ENCODE measurements around the gene ACOX1. TPM values are rescaled to one million over a fixed set of nuclear protein-coding genes. Genes with fewer than 3 reads are reported as not detected.

ACOX1 gene
- total and polyA plus RNA-seq, 2 experiments from 2014 or later = 21.3 to 43.0 TPM

- Histone ChIP-seq H3K4me1 (ENCODE audit: low read depth) (no peaks in the 10 kb centered on the region), H3K36me3 (no peaks in the 10 kb centered on the region), H3K9me3 (ENCODE audit: low read depth) (no peaks in the 10 kb centered on the region), H3K27me3 (no peaks in the 10 kb centered on the region), H3K4me3 (no peak overlapping the region), H3K27ac (no peak overlapping the region)
- TF ChIP-seq CTCF (IDR thresholded peaks at IDR 0.05; ENCODE audit: low read depth, low read length) = no peak
- DNase-seq (ENCODE audit: low read depth in 1 of 2, low spot score in 1 of 2) = no peak
Observed at GRCh38 chr17:76007850-76008165, 28.8 kb upstream of the ACOX1 start.

- Histone ChIP-seq H3K36me3 (no peaks in the 10 kb centered on the region), H3K27ac (no peak overlapping the region), H3K9me3 (ENCODE audit: low read depth) (no peaks in the 10 kb centered on the region), H3K4me3 (no peak overlapping the region), H3K27me3 (no peaks in the 10 kb centered on the region), H3K4me1 (ENCODE audit: low read depth) (no peaks in the 10 kb centered on the region)
- TF ChIP-seq CTCF (IDR thresholded peaks at IDR 0.05; ENCODE audit: low read depth, low read length) = no peak
- no peak for DNase-seq (ENCODE audit: low read depth in 1 of 2, low spot score in 1 of 2)
Observed at GRCh38 chr17:76007131-76007849, 28.3 kb upstream of the ACOX1 start.

- Histone ChIP-seq H3K4me3 (no peak overlapping the region), H3K9me3 (ENCODE audit: low read depth) (no peaks in the 10 kb centered on the region), H3K36me3 (no peaks in the 10 kb centered on the region), H3K27ac (no peak overlapping the region), H3K27me3 (no peaks in the 10 kb centered on the region), H3K4me1 (ENCODE audit: low read depth) (no peaks in the 10 kb centered on the region)
- TF ChIP-seq CTCF (IDR thresholded peaks at IDR 0.05; ENCODE audit: low read depth, low read length) = peak; percentile 57
- DNase-seq (ENCODE audit: low read depth in 1 of 2, low spot score in 1 of 2) = peak; percentile 71 to 83
Observed at GRCh38 chr17:76005263-76006149, 26.5 kb upstream of the ACOX1 start.

GRCh38 chr17:76004750-76005262 is 25.8 kb upstream of the ACOX1 start:
- no peak for TF ChIP-seq CTCF (IDR thresholded peaks at IDR 0.05; ENCODE audit: low read depth, low read length)
- no peak for DNase-seq (ENCODE audit: low read depth in 1 of 2, low spot score in 1 of 2)
- Histone ChIP-seq H3K36me3 (no peaks in the 10 kb centered on the region), H3K27ac (no peak overlapping the region), H3K4me3 (no peak overlapping the region), H3K9me3 (ENCODE audit: low read depth) (no peaks in the 10 kb centered on the region), H3K4me1 (ENCODE audit: low read depth) (no peaks in the 10 kb centered on the region), H3K27me3 (no peaks in the 10 kb centered on the region)

- no peak for TF ChIP-seq CTCF (IDR thresholded peaks at IDR 0.05; ENCODE audit: low read depth, low read length)
- H3K27me3 ChIP-seq = no peaks in the 10 kb centered on the region
- no peaks in the 10 kb centered on the region for H3K4me1 ChIP-seq (ENCODE audit: low read depth)
- DNase-seq (ENCODE audit: low read depth in 1 of 2, low spot score in 1 of 2) = no peak
- H3K36me3 ChIP-seq = no peaks in the 10 kb centered on the region
- no peak overlapping the region for H3K27ac ChIP-seq
- H3K4me3 ChIP-seq = no peak overlapping the region
- no peaks in the 10 kb centered on the region for H3K9me3 ChIP-seq (ENCODE audit: low read depth)
Observed at GRCh38 chr17:76003915-76004314, 24.9 kb upstream of the ACOX1 start.

Measured in cardiac muscle cell (in vitro differentiated cells and primary cell).